Ovary (tissue), 3 donors: ENCODE data around the gene ACTN2.

Experiments used
- EP300 ChIP-seq: sonication (generic); formaldehyde crosslinking; IDR thresholded peaks from one replicate; pipeline ENCODE4 v1.6.1; 2017; ENCODE audit warnings: antibody characterized with exemption
- POLR2A ChIP-seq: fragments of 450-650 bp; IDR thresholded peaks from one replicate; pipeline ENCODE4 v1.6.1; 2017; ENCODE audit warnings: antibody characterized with exemption, mild to moderate bottlenecking, moderate library complexity
- TF ChIP-seq, protein P1 (sequence below), 3 donors: fragments of 450-650 bp in 2 of 3; fragments of 200-600 bp in 1 of 3; IDR thresholded peaks; one replicate each; pipeline versions ENCODE4 v1.5.1 to v1.8.0; 2016 to 2022; ENCODE audit warnings: antibody characterized with exemption in 3 of 3, mild to moderate bottlenecking in 1 of 3
- donor health status: DM: no; HTN: no; CAD: no.

DNA sequence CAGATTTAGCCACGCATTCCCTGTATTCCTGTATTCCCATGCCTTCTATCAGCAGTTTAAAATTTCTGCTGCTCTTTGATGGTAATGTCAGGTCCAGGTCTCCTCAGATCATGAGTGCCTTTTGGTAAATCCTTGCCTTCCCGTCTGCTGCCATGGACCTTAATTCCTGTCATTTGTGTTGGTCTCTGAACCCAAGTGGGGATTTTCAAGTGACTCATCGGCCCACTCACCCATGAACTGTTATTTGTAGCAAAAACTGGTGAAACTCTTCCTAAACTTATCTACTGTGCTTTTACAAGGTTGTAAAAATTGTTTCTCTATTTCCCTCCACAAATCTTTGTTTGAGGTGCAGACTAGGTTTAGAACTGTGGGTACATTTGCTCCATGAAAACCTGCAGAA is 47.4 kb downstream of the ACTN2 start:
- TF ChIP-seq, protein P1, sequence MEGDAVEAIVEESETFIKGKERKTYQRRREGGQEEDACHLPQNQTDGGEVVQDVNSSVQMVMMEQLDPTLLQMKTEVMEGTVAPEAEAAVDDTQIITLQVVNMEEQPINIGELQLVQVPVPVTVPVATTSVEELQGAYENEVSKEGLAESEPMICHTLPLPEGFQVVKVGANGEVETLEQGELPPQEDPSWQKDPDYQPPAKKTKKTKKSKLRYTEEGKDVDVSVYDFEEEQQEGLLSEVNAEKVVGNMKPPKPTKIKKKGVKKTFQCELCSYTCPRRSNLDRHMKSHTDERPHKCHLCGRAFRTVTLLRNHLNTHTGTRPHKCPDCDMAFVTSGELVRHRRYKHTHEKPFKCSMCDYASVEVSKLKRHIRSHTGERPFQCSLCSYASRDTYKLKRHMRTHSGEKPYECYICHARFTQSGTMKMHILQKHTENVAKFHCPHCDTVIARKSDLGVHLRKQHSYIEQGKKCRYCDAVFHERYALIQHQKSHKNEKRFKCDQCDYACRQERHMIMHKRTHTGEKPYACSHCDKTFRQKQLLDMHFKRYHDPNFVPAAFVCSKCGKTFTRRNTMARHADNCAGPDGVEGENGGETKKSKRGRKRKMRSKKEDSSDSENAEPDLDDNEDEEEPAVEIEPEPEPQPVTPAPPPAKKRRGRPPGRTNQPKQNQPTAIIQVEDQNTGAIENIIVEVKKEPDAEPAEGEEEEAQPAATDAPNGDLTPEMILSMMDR (IDR thresholded peaks at IDR 0.05): no peak
- TF ChIP-seq EP300: no peak
- no peak for TF ChIP-seq POLR2A
